GM10266 (cell line): ENCODE data around the gene RADIL.

Experiments
- DNase-seq: peaks from one replicate; pipeline ENCODE4 v3.0.0; 2012; ENCODE audit errors: extremely low spot score
- CTCF ChIP-seq: IDR thresholded peaks from 2 replicates; pipeline ENCODE4 v1.5.1; 2012; ENCODE audit warnings: mild to moderate bottlenecking, low read depth; ENCODE audit not compliant: control insufficient read depth, insufficient read depth; ENCODE audit errors: missing control alignments

The RADIL gene

GRCh38 chr7:4788627-4789189 is 94.8 kb downstream of the RADIL start:
- no peak for DNase-seq
- TF ChIP-seq CTCF = no peak

- TF ChIP-seq CTCF = no peak
- DNase-seq = no peak
Measured at GRCh38 chr7:4787947-4788626, 95.4 kb downstream of the RADIL start.

- no peak for TF ChIP-seq CTCF
Measured at GRCh38 chr7:4787541-4787940, 96.0 kb downstream of the RADIL start.

GRCh38 chr7:4786015-4786414 is 97.5 kb downstream of the RADIL start:
- TF ChIP-seq CTCF = no peak
- no peak for DNase-seq

More at GRCh38 chr7:4787541-4787940, 96.0 kb downstream of the RADIL start:
- DNase-seq = no peak

GRCh38 chr7:4785371-4785770 is 98.1 kb downstream of the RADIL start:
- TF ChIP-seq CTCF = no peak
- no peak for DNase-seq

GRCh38 chr7:4784799-4785198 is 98.7 kb downstream of the RADIL start:
- DNase-seq = no peak
- no peak for TF ChIP-seq CTCF

GRCh38 chr7:4783762-4784351 is 99.7 kb downstream of the RADIL start:
- DNase-seq = no peak
- no peak for TF ChIP-seq CTCF
